Lower leg skin (tissue), 3 donors: ENCODE measurements around the gene TNFSF4.

ENCODE experiments used
- CTCF ChIP-seq, 3 donors: fragments of 450-650 bp; IDR thresholded peaks; one replicate each; pipeline ENCODE4 v1.5.1; 2016; ENCODE audit warnings: antibody characterized with exemption in 3 of 3, mild to moderate bottlenecking in 3 of 3, moderate library complexity in 2 of 3
- POLR2A ChIP-seq, 2 donors: fragments of 450-650 bp; IDR thresholded peaks; one replicate each; pipeline ENCODE4 v1.6.1; 2016 to 2017; ENCODE audit warnings: antibody characterized with exemption in 2 of 2, mild to moderate bottlenecking in 1 of 2, moderate library complexity in 1 of 2

GRCh38 chr1:173148971-173149370 lies 58.2 kb downstream of the TNFSF4 start:
- no peak for TF ChIP-seq CTCF (IDR thresholded peaks at IDR 0.05)
- no peak for TF ChIP-seq POLR2A (IDR thresholded peaks at IDR 0.05)
